HFF-Myc (cell line): Measurements from ENCODE around the gene MAN2A1.

ENCODE experiments used
- DNase-seq: peaks from one replicate; pipeline ENCODE4 v3.0.0-alpha.2; 2011; ENCODE audit warnings: low read depth; ENCODE audit errors: extremely low read depth
- H3K4me3 ChIP-seq: replicated peaks from 2 replicates; pipeline ENCODE4 v1.5.1; 2011; ENCODE audit warnings: low read depth, mild to moderate bottlenecking, control low read depth, low read length
- CTCF ChIP-seq: IDR thresholded peaks from 2 replicates; pipeline ENCODE4 v1.5.1; 2012; ENCODE audit warnings: mild to moderate bottlenecking, low read depth, low read length, control low read depth; ENCODE audit errors: missing control alignments

Gene MAN2A1

GRCh38 chr5:109744261-109744660 lies 54.5 kb downstream of the MAN2A1 start:
- no peak for TF ChIP-seq CTCF
- DNase-seq: no peak
- no peak overlapping the region for H3K4me3 ChIP-seq

- H3K4me3 ChIP-seq: no peak overlapping the region
- TF ChIP-seq CTCF: no peak
- no peak for DNase-seq
These were observed 58.8 kb downstream of the MAN2A1 start for GRCh38 chr5:109748546-109748945.

GRCh38 chr5:109750463-109750862 lies 60.7 kb downstream of the MAN2A1 start:
- H3K4me3 ChIP-seq: no peak overlapping the region
- no peak for DNase-seq
- no peak for TF ChIP-seq CTCF

GRCh38 chr5:109753279-109753678 lies 63.6 kb downstream of the MAN2A1 start:
- no peak for DNase-seq
- H3K4me3 ChIP-seq: no peak overlapping the region
- TF ChIP-seq CTCF: no peak

GRCh38 chr5:109754319-109754718 lies 64.6 kb downstream of the MAN2A1 start:
- no peak for TF ChIP-seq CTCF
- no peak overlapping the region for H3K4me3 ChIP-seq
- no peak for DNase-seq

GRCh38 chr5:109755761-109756160 lies 66.0 kb downstream of the MAN2A1 start:
- DNase-seq: no peak
- H3K4me3 ChIP-seq: no peak overlapping the region
- no peak for TF ChIP-seq CTCF

- no peak overlapping the region for H3K4me3 ChIP-seq
- TF ChIP-seq CTCF: no peak
- no peak for DNase-seq
These were observed 66.9 kb downstream of the MAN2A1 start for GRCh38 chr5:109756543-109757185.
